Coronary artery (tissue), 2 donors: ENCODE data around the gene EFEMP1.

Experiments used
- DNase-seq: peaks from one replicate; pipeline ENCODE4 v3.0.0-alpha.2; 2017; ENCODE audit warnings: low spot score
- H3K27ac ChIP-seq, 2 donors: fragments of 200-600 bp; sonication (generic); one replicate each; pipeline ENCODE4 v1.5.1; 2016 to 2019
- H3K4me3 ChIP-seq: fragments of 200-600 bp; sonication (generic); 2 replicates; pipeline ENCODE4 v1.5.1; 2016; ENCODE audit warnings: mild to moderate bottlenecking, moderate library complexity
- CTCF ChIP-seq: fragments of 200-600 bp; sonication (generic); IDR thresholded peaks from one replicate; pipeline ENCODE4 v1.5.1; 2019; ENCODE audit warnings: antibody characterized with exemption

Gene EFEMP1

DNA sequence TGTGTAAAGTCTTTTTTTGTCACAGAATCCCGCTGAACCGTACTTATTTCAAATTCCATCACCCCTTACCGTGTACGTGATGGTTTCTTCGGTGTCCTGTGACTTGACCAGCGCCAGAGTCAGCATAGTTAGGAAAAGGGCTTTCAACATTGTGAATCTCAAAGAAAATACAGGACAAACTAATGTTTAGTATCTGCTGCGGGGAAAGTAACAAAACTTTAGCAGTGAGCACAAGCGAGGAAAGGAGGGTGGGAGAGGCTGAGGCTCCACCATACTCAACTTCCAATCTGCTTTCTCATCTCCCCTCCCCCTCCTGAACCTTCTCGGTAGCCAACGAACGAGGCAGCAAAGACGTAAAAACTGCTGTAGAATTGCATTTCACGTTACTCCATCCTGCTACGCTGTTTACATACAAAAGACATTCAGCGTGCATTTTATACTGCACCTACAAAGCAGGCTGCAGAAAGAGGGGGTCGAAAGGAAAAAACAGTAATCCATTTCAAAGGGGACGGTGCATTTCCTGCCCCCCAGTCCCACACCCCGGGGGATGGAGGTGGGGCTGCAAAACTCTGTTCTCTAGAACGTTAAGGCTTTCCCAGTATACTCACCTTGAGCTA is 1.2 kb downstream of the EFEMP1 start:
- DNase-seq = no peak
- H3K4me3 ChIP-seq = peak overlapping the region; percentile 97
- no peak for TF ChIP-seq CTCF

GRCh38 chr2:55919574-55919973 is 4.0 kb downstream of the EFEMP1 start:
- Histone ChIP-seq H3K4me3 (peak overlapping the region; percentile 97), H3K27ac (peak overlapping the region in 1 of 2 donors; percentile 22)
- DNase-seq = no peak
- TF ChIP-seq CTCF = no peak

More for the DNA sequence above, 1.2 kb downstream of the EFEMP1 start:
- H3K27ac ChIP-seq = peak overlapping the region; percentile 72 to 90

DNA sequence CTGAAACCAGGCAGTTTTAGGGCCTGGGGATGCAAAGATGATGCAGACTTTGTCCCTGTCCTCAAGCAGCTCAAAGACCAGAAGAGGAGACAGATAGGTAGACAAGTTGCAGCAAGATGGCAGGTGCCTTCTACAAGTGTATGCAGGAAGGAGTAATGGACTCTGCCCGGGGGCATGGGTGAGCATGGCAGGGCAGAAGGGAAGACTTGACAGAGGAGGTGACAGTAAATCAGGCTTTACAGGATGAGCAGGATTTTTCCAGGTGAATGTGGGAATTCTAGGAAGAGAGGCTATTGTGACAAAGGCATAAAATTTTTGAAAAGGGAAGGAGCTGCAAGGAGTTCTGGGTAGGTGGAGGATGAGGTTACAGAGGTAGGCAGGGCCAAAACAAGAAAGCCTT is 4.7 kb downstream of the EFEMP1 start:
- no peak for DNase-seq
- Histone ChIP-seq H3K27ac (peak overlapping the region in 1 of 2 donors; percentile 32), H3K4me3 (no peak overlapping the region)
- no peak for TF ChIP-seq CTCF

DNA sequence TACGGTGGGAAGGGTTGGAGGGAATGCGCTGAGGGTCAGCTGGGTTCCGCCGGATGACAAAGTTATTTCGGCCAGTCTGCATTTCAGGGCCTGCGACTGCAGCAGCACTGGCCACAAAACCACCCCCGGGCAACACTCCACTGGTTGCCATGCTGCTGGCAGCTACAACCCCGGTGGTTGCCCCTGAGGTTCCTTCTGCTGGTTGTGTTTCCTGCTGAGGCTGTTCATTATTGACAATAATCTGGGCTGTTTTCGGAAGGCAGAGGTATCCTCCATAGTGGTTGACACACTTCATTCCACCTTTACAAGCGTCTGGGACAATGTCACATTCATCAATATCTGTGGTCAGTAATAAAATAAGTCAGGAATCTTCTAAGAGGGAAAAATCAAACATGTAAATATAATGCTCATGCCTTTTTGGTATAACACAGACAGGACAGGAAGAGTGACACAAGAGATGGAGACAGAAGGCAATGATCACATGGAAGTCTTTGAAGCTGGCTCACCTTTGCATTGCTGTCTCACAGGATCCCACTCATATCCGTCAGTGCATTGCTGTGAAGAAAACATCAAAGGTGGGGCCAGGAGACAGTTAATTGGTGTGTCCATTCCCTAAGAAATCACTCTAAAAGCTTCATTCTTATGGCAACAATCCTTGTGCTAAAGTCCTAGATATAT is 5.7 kb downstream of the EFEMP1 start:
- DNase-seq = no peak
- no peak for TF ChIP-seq CTCF
- peak overlapping the region in 1 of 2 donors; percentile 0 for H3K27ac ChIP-seq
- H3K4me3 ChIP-seq = no peak overlapping the region

DNA sequence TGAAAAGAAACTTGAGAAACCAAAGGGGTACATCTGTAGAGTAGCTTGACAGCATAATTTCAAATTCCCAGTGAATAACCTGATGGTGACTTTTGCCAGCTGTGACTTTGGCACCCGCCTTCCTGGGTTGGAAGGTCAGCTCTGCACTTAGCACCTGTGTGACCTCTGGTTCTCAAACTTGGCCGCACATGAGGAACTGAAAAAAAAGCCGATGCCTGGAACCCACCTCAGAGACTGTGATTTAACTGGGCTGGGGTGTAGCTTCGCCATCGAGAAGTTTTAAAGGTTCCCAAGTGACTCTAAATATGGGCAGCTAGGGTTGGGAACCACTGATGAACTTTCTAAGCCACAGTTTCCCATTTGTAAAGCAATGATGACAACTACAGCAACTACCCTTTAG is 6.5 kb downstream of the EFEMP1 start:
- H3K27ac ChIP-seq = no peak overlapping the region
- DNase-seq = no peak
- TF ChIP-seq CTCF = no peak
- H3K4me3 ChIP-seq = peak overlapping the region; percentile 32

DNA sequence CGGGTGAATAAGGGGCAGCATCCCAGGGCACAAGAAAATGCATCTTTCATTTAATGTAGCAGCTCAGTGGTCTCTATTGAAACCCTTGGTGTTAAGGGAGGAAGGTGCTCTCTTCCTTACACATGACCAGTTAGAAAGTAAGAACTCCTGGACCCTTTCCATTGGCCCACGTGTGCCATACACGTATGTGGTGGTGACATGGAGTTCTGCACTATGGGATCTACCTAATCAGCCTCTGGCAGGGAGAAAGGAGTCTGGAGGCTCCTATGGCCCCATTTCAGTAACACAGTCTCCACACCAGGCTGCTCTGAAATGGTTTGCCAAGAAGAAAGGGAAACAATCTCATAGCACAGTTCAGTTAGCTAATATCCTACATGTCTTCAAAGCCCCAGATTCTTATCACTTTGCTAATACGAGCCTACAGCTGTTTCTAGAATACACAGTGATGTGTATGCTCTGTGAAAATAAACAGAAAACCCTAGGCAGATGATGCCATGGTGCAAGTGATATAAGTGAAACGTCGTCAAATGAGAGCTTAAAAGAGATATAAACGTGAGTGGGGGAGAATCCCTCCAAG is 7.0 kb downstream of the EFEMP1 start:
- H3K27ac ChIP-seq = peak overlapping the region in 1 of 2 donors; percentile 12
- DNase-seq = no peak
- TF ChIP-seq CTCF = no peak
- peak overlapping the region; percentile 32 for H3K4me3 ChIP-seq

- H3K27ac ChIP-seq = no peak overlapping the region
- no peak for TF ChIP-seq CTCF
- H3K4me3 ChIP-seq = peak overlapping the region; percentile 12
- DNase-seq = no peak
Observed at GRCh38 chr2:55914786-55915185, 8.8 kb downstream of the EFEMP1 start.
